RPMI8226 (cell line): ENCODE measurements around the gene INAFM1.

Source experiments
- DNase-seq: peaks from one replicate; pipeline ENCODE4 v3.0.0-alpha.2; 2015

Gene INAFM1

GRCh38 chr19:47313754-47314295 lies 39.1 kb downstream of the INAFM1 start:
- DNase-seq = no peak

- DNase-seq = peak; percentile 35
Observed at GRCh38 chr19:47315125-47315821, 40.6 kb downstream of the INAFM1 start.

GRCh38 chr19:47316513-47316912 lies 41.8 kb downstream of the INAFM1 start:
- no peak for DNase-seq

GRCh38 chr19:47319923-47320871 lies 45.5 kb downstream of the INAFM1 start:
- no peak for DNase-seq

- DNase-seq = no peak
Observed at GRCh38 chr19:47321630-47322029, 46.9 kb downstream of the INAFM1 start.

GRCh38 chr19:47322058-47322457 lies 47.4 kb downstream of the INAFM1 start:
- no peak for DNase-seq

- no peak for DNase-seq
Observed at GRCh38 chr19:47323409-47323808, 48.7 kb downstream of the INAFM1 start.

- DNase-seq = no peak
Observed at GRCh38 chr19:47323872-47324271, 49.2 kb downstream of the INAFM1 start.

GRCh38 chr19:47324502-47324901 lies 49.8 kb downstream of the INAFM1 start:
- peak; percentile 31 for DNase-seq
